Small intestine (tissue), 16 donors: ENCODE data around the gene LCE5A. TPM values are rescaled to one million over a fixed set of nuclear protein-coding genes. Genes with fewer than 3 reads are reported as not detected.

Experiments used
- DNase-seq, 2 donors: peaks; one replicate each; pipeline versions ENCODE4 v3.0.0 to v3.0.0-alpha.2; 2013
- FAIRE-seq: peaks from 2 replicates; lab custom pipeline; 2012; peaks lifted over from hg19 to GRCh38; lab: Jason Lieb, UNC
- H3K27ac ChIP-seq, 3 donors: one replicate each; pipeline ENCODE4 v1.5.1; 2013; ENCODE audit warnings: low read length in 2 of 3, mild to moderate bottlenecking in 2 of 3, control low read depth in 1 of 3, inconsistent platforms in 1 of 3, low read depth in 1 of 3, moderate library complexity in 1 of 3
- H3K27me3 ChIP-seq, 3 donors: one replicate each; pipeline ENCODE4 v1.6.1; 2013; ENCODE audit warnings: low read length in 3 of 3, inconsistent platforms in 1 of 3; ENCODE audit not compliant: control insufficient read depth in 3 of 3, insufficient read depth in 3 of 3
- H3K36me3 ChIP-seq, 3 donors: one replicate each; pipeline ENCODE4 v1.6.1; 2013; ENCODE audit warnings: low read length in 3 of 3, inconsistent platforms in 1 of 3, low read depth in 1 of 3, mild to moderate bottlenecking in 1 of 3, moderate library complexity in 1 of 3; ENCODE audit not compliant: control insufficient read depth in 3 of 3, insufficient read depth in 2 of 3
- H3K4me1 ChIP-seq, 3 donors: one replicate each; pipeline ENCODE4 v1.6.1; 2013; ENCODE audit warnings: low read length in 2 of 3, inconsistent platforms in 1 of 3, low read depth in 1 of 3, mild to moderate bottlenecking in 1 of 3, moderate library complexity in 1 of 3; ENCODE audit not compliant: control insufficient read depth in 3 of 3, insufficient read depth in 2 of 3
- H3K4me3 ChIP-seq, 3 donors: one replicate each; pipeline ENCODE4 v1.5.1; 2013; ENCODE audit warnings: low read length in 3 of 3, control low read depth in 1 of 3, inconsistent platforms in 1 of 3, low read depth in 1 of 3, mild to moderate bottlenecking in 1 of 3, moderate library complexity in 1 of 3
- H3K9me3 ChIP-seq, 2 donors: one replicate each; pipeline ENCODE4 v1.6.1; 2013; ENCODE audit warnings: low read depth in 1 of 2, low read length in 1 of 2; ENCODE audit not compliant: control insufficient read depth in 2 of 2, insufficient read depth in 1 of 2
- WGBS, 3 donors: extraction: QIAGEN DNeasy Blood & Tissue Kit; methylation state at CpG; one replicate each; pipeline ENCODE4 v1.1.7; 2013; 5-methylcytosine and 5-hydroxymethylcytosine counted together
- long read RNA-seq, 10 donors: transcript quantifications; one replicate each; lab custom pipeline, GENCODE V29; 2026
- polyA plus RNA-seq, 4 donors: library from polyadenylated mRNA; stranded (reverse) in 3 of 4; unstranded in 1 of 4; fragments of 200-250 nt in 3 of 4; fragments of 120-200 nt in 1 of 4; gene quantifications; one replicate each; pipeline versions ENCODE4 v1.2.1 to v1.2.3, GENCODE V29; 2013
- donor health status: healthy with polysubstance abuse.
- donor health status: control.
- donor health status: control.
- donor health status: Bipolar disorder and iron deficiency.
- donor health status: healthy.

The LCE5A gene
- not detected for polyA plus RNA-seq
- long read RNA-seq, donor 1 = 0 reads
- long read RNA-seq, donor 2 = 0 reads
- long read RNA-seq, donor 3 = 0 reads
- long read RNA-seq, donor 4 = 0 reads
- long read RNA-seq, donor 5 = 0 reads
- long read RNA-seq, donor 6 = 0 reads
- long read RNA-seq, donor 7 = 0 reads
- long read RNA-seq, donor 8 = 0 reads
- long read RNA-seq, donor 9 = 0 reads
- long read RNA-seq, donor 10 = 0 reads

GRCh38 chr1:152510503-152510902, at the start of gene LCE5A:
TSS of gene LCE5A (plus strand) at chr1:152510803. CDS start at chr1:152511535, 732 bp downstream.
- H3K9me3 ChIP-seq = no peaks in the 10 kb centered on the region
- FAIRE-seq (no peak), DNase-seq (no peak)
- no peaks in the 10 kb centered on the region for H3K36me3 ChIP-seq
- no peak within 1 kb of the TSS for H3K4me3 ChIP-seq
- peaks cover 0 to 21% (median 9%) of the 10 kb centered on the region in 3 donors for H3K27me3 ChIP-seq
- no peaks in the 10 kb centered on the region for H3K4me1 ChIP-seq
- no peak within 1 kb of the TSS for H3K27ac ChIP-seq
- WGBS, 3 donors = 91 to 100% (median 93%) methylated on average over 3 of the region's 3 CpGs

DNA sequence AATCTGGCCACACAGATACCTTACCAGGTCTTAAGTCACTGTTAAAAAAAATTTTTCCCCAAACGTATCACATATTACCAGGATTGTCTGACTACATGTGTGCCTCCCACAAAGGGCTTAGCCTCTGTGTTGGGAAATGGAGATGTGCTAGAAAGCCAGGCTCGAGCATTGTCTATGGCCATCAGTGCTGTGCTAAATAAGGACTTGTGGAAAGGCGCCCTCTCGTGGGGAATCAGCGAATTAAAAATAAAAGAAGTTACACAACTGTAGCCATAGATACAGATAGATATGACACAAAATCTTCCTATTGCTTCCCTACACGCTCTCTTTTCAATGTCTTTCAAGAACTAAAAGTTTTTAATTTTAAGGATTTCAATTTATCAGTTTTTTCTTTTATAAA, 49.1 kb upstream of the LCE5A start:
- Histone ChIP-seq H3K27me3 (no peaks in the 10 kb centered on the region), H3K4me1 (peaks cover 0 to 2% (median 0%) of the 10 kb centered on the region in 3 donors), H3K27ac (no peak overlapping the region), H3K9me3 (no peaks in the 10 kb centered on the region), H3K36me3 (no peaks in the 10 kb centered on the region), H3K4me3 (no peak overlapping the region)
- WGBS, 3 donors = 4 to 9% (median 8%) methylated on average over 6 of the region's 6 CpGs
- DNase-seq = peak; percentile 57 to 58
- FAIRE-seq = peak; percentile 61

GRCh38 chr1:152462636-152463035, 48.0 kb upstream of the LCE5A start:
- Histone ChIP-seq H3K4me3 (no peak overlapping the region), H3K27me3 (no peaks in the 10 kb centered on the region), H3K9me3 (no peaks in the 10 kb centered on the region), H3K36me3 (no peaks in the 10 kb centered on the region), H3K4me1 (peaks cover 0 to 2% (median 0%) of the 10 kb centered on the region in 3 donors), H3K27ac (no peak overlapping the region)
- no peak for FAIRE-seq
- WGBS, 3 donors = 96 to 97% (median 96%) methylated on average over 26 of the region's 26 CpGs
- DNase-seq = no peak

GRCh38 chr1:152466217-152466616, 44.4 kb upstream of the LCE5A start:
- H3K27me3 ChIP-seq = no peaks in the 10 kb centered on the region
- 80 to 89% (median 86%) methylated on average over 1 of the region's 1 CpG for WGBS, 3 donors
- H3K4me3 ChIP-seq = no peak overlapping the region
- FAIRE-seq = no peak
- H3K9me3 ChIP-seq = no peaks in the 10 kb centered on the region
- H3K27ac ChIP-seq = no peak overlapping the region
- H3K4me1 ChIP-seq = no peaks in the 10 kb centered on the region
- no peak for DNase-seq
- H3K36me3 ChIP-seq = no peaks in the 10 kb centered on the region

DNA sequence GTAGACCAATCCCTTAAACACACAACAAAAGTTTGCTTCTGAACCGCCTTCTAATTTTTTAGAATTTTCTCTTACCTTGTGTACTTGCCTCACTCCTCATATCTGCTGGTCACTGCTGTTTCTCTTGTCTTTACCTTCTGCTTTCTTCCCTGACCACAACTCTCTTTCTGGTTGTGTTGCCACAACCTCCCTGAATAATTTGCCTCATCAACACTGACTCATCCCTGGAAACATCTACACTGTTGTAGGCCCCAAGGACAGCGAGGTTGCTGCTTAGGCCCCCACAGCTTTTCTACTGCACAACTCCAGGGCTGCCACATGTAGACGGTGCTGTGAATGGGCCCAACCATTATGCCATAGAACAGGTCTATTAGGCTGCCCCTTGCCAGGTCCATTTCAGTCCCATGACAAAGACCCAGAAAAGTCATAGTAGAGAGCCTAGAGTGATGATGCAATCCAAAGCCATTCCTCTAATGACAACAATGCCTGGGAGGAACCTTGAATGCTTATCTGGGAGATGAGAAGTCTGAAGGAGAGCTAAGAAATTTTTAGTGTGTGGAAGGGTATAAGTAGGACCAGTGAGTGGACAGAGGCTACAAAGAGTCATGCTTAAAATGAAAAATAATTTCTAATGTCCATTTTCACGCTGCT, 36.6 kb upstream of the LCE5A start:
- 74 to 80% (median 74%) methylated on average over 4 of the region's 4 CpGs for WGBS, 3 donors
- H3K27me3 ChIP-seq = no peaks in the 10 kb centered on the region
- DNase-seq = no peak
- H3K9me3 ChIP-seq = peaks cover 2 to 19% of the 10 kb centered on the region in 2 donors
- no peak overlapping the region for H3K27ac ChIP-seq
- H3K36me3 ChIP-seq = no peaks in the 10 kb centered on the region
- no peak overlapping the region for H3K4me3 ChIP-seq
- H3K4me1 ChIP-seq = no peaks in the 10 kb centered on the region
- no peak for FAIRE-seq

DNA sequence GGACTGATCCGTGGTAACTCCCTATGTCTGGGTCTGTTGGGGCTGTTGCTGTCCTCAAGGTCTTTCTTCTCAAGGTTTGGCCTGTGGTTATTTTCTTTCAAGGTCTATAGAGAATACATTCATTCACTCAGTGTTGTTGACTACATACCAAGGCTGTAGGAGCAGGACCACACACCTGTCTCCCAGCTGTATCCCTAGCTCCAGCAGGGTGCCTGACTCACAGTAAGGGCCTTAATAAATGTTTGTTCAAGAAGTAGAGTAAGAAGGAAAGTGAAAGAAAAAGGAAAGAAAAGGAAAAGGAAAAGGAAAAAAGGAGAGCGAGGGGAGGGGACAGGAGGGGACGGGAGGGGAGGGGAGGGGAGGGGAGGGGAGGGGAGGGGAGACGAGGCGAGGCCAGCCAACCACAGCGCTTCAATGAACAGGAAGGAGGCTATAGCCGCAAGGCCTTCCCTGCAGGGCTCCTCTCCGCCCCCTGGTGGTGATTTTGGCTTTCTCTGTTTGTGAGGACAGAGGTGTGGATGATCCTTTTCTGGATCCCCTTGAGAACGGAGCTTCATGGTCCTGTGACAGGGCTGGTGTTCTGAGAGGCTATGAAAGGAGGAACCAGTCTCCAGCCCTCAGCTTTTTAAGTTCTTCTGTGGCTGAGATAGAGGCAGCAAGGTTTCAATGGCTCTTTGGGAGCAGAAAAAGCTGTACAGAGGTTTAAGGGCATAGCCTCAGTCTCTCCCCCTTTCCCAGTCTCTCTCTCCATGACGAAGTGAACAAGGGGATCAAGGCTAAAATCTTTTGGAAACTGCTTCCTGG, 30.6 kb upstream of the LCE5A start:
- Histone ChIP-seq H3K9me3 (peaks cover 2 to 19% of the 10 kb centered on the region in 2 donors), H3K27me3 (no peaks in the 10 kb centered on the region), H3K4me3 (no peak overlapping the region), H3K4me1 (peaks cover 0 to 3% (median 0%) of the 10 kb centered on the region in 3 donors), H3K27ac (peak overlapping the region in 1 of 3 donors; percentile 34), H3K36me3 (no peaks in the 10 kb centered on the region)
- FAIRE-seq (no peak), DNase-seq (peak; percentile 24 to 66)
- 35 to 43% (median 39%) methylated on average over 6 to 9 of the region's 10 CpGs for whole genome bisulfite sequencing, 3 donors

DNA sequence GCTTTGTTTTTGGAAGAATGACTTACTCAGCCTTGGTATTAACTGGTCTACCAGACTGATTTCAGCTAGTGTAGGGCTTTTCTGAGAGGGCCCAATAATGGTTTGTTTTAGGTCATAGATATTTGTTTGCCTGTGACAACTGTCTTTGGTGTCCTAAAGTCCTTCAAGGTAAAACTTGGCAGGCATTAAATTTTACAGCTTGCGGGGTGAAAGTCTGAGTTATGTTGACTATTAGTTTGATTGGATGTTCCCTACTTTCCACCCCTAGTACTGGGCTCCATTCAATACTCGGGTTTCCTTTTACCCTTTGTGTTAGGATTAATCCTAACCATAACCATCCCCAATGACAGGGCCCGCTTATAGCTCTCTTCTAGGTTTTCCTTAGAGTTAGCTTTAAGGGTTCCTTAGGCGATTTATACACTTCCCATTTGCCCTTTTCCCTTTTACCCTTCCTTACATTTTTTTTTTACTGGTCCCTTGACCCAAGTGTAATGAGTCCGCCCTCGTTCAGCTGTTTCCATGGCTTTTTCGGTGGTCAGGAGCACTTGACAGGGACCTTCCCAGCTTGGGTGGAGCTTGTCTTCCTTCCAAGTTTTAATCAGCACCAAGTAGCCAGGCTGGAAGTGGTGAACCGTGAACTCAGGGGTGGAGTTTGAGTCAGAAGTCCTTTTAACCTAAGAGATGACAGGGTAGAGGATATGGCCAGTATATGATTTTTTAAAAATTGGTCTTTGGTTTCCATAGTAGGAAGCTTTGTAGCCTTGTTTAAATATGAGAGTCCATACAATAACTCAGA, 28.5 kb upstream of the LCE5A start:
- Histone ChIP-seq H3K27ac (peak overlapping the region in 1 of 3 donors; percentile 67), H3K36me3 (no peaks in the 10 kb centered on the region), H3K9me3 (peaks cover 0 to 4% of the 10 kb centered on the region in 2 donors), H3K4me1 (peaks cover 0 to 3% (median 0%) of the 10 kb centered on the region in 3 donors), H3K27me3 (no peaks in the 10 kb centered on the region), H3K4me3 (no peak overlapping the region)
- DNase-seq = peak in 1 of 2 donors; percentile 85
- WGBS, 3 donors = 31 to 63% (median 42%) methylated on average over 8 of the region's 8 CpGs
- no peak for FAIRE-seq
